ENCODE results near the gene MEIS3. TPM values are rescaled to one million over a fixed set of nuclear protein-coding genes. Genes with fewer than 3 reads are reported as not detected.
A peak's percentile ranks its signal among the peaks of the same experiment; 100 is the strongest.

The MEIS3 gene
- total RNA-seq, result 100 to 1,000 TPM in 4 of 8 experiments, 10 to 100 TPM in 3, 1 to 10 TPM in 1; 3.2 to 124 (median 93.2) TPM

- in situ Hi-C loops (cut with MboI; ENCODE audit: low pct_unique_long_range_greater_than_20kb in 2 of 9, low sequenced_read_pairs in 9 of 9, unreplicated experiment in 9 of 9), result loop anchor here in 2 of 9 experiments (25.0 kb wide), 1 partner anchor 132 kb away; no protein-coding TSS in a partner anchor
- H3K4me3 ChIP-seq, result peak within 1 kb of the TSS; percentile 83 to 100 (median 95)
- ATAC-seq (replicated peaks in 6 of 8), result peak; percentile 5 to 20 (median 12)
- H3K27ac ChIP-seq, result peak within 1 kb of the TSS; percentile 89 to 96
- H3K4me1 ChIP-seq (replicated peaks in 1 of 2), result peaks cover 43 to 49% of the 10 kb centered on the region in 2 donors
- WGBS, 10 experiments, result no CpG with 5 or more reads among the region's 70 CpGs
These were observed at the start of gene MEIS3 for GRCh38 chr19:47419030-47419783. Gene MEIS3, minus strand, starts transcription at chr19:47419527. Its CDS starts 446 bp downstream, at chr19:47419081.

GRCh38 chr19:47467914-47468313 lies 48.6 kb upstream of the MEIS3 start:
- no peak for ATAC-seq (replicated peaks in 6 of 8)
- in situ Hi-C loops (cut with MboI; ENCODE audit: low pct_unique_long_range_greater_than_20kb in 2 of 9, low sequenced_read_pairs in 9 of 9, unreplicated experiment in 9 of 9), result no loop called here
- no peak overlapping the region for H3K27ac ChIP-seq
- H3K4me1 ChIP-seq (replicated peaks in 1 of 2), result peaks cover 34 to 40% of the 10 kb centered on the region in 2 donors
- no peak overlapping the region for H3K4me3 ChIP-seq
- WGBS, 10 experiments, result 43 to 83% (median 59%) methylated on average over 1 to 3 of the region's 9 CpGs; no CpG with 5 or more reads in 5 of the 10 experiments

GRCh38 chr19:47465957-47466356 lies 46.6 kb upstream of the MEIS3 start:
- no peak for ATAC-seq (replicated peaks in 6 of 8)
- WGBS, 10 experiments, result 100% methylated on average over 1 to 3 of the region's 27 CpGs; no CpG with 5 or more reads in 7 of the 10 experiments
- in situ Hi-C loops (cut with MboI; ENCODE audit: low pct_unique_long_range_greater_than_20kb in 2 of 9, low sequenced_read_pairs in 9 of 9, unreplicated experiment in 9 of 9), result no loop called here
- Histone ChIP-seq H3K4me3 (no peak overlapping the region), H3K4me1 (replicated peaks in 1 of 2) (peaks cover 29 to 30% of the 10 kb centered on the region in 2 donors), H3K27ac (no peak overlapping the region)

- Histone ChIP-seq H3K27ac (no peak overlapping the region), H3K4me1 (replicated peaks in 1 of 2) (peaks cover 21 to 24% of the 10 kb centered on the region in 2 donors), H3K4me3 (no peak overlapping the region)
- in situ Hi-C loops (cut with MboI; ENCODE audit: low pct_unique_long_range_greater_than_20kb in 2 of 9, low sequenced_read_pairs in 9 of 9, unreplicated experiment in 9 of 9), result no loop called here
- peak; percentile 75 to 86 (median 80) for ATAC-seq (replicated peaks in 6 of 8)
- WGBS, 10 experiments, result 0 to 52% (median 29%) methylated on average over 3 to 10 of the region's 10 CpGs
These were observed 45.5 kb upstream of the MEIS3 start for GRCh38 chr19:47464675-47465419.

GRCh38 chr19:47461876-47462275 lies 42.5 kb upstream of the MEIS3 start:
- Histone ChIP-seq H3K27ac (no peak overlapping the region), H3K4me1 (replicated peaks in 1 of 2) (peaks cover 10 to 18% of the 10 kb centered on the region in 2 donors), H3K4me3 (no peak overlapping the region)
- WGBS, 10 experiments, result 75 to 100% (median 89%) methylated on average over 1 to 4 of the region's 5 CpGs; no CpG with 5 or more reads in 1 of the 10 experiments
- in situ Hi-C loops (cut with MboI; ENCODE audit: low pct_unique_long_range_greater_than_20kb in 2 of 9, low sequenced_read_pairs in 9 of 9, unreplicated experiment in 9 of 9), result no loop called here
- ATAC-seq (replicated peaks in 6 of 8), result no peak

- no peak for ATAC-seq (replicated peaks in 6 of 8)
- H3K4me3 ChIP-seq, result no peak overlapping the region
- peaks cover 1 to 4% of the 10 kb centered on the region in 2 donors for H3K4me1 ChIP-seq (replicated peaks in 1 of 2)
- 18 to 100% (median 72%) methylated on average over 2 to 11 of the region's 14 CpGs; no CpG with 5 or more reads in 2 of the 10 experiments for WGBS, 10 experiments
- H3K27ac ChIP-seq, result no peak overlapping the region
- in situ Hi-C loops (cut with MboI; ENCODE audit: low pct_unique_long_range_greater_than_20kb in 2 of 9, low sequenced_read_pairs in 9 of 9, unreplicated experiment in 9 of 9), result no loop called here
These were observed 40.1 kb upstream of the MEIS3 start for GRCh38 chr19:47459477-47459876.

- H3K27ac ChIP-seq, result no peak overlapping the region
- no peaks in the 10 kb centered on the region for H3K4me1 ChIP-seq (replicated peaks in 1 of 2)
- H3K4me3 ChIP-seq, result no peak overlapping the region
- in situ Hi-C loops (cut with MboI; ENCODE audit: low pct_unique_long_range_greater_than_20kb in 2 of 9, low sequenced_read_pairs in 9 of 9, unreplicated experiment in 9 of 9), result no loop called here
- no peak for ATAC-seq (replicated peaks in 6 of 8)
- WGBS, 10 experiments, result 10 to 81% (median 43%) methylated on average over 1 to 5 of the region's 5 CpGs; no CpG with 5 or more reads in 3 of the 10 experiments
These were observed 39.3 kb upstream of the MEIS3 start for GRCh38 chr19:47458672-47459071.

- 5 to 52% (median 25%) methylated on average over 4 to 22 of the region's 77 CpGs; no CpG with 5 or more reads in 6 of the 10 experiments for WGBS, 10 experiments
- H3K4me3 ChIP-seq, result peak overlapping the region in 1 of 5 donors; percentile 5
- H3K4me1 ChIP-seq (replicated peaks in 1 of 2), result no peaks in the 10 kb centered on the region
- no peak overlapping the region for H3K27ac ChIP-seq
- ATAC-seq (replicated peaks in 6 of 8), result peak in 3 of 8 experiments; percentile 60 to 67 (median 66)
- in situ Hi-C loops (cut with MboI; ENCODE audit: low pct_unique_long_range_greater_than_20kb in 2 of 9, low sequenced_read_pairs in 9 of 9, unreplicated experiment in 9 of 9), result no loop called here
These were observed 37.6 kb upstream of the MEIS3 start for GRCh38 chr19:47456721-47457474.

GRCh38 chr19:47450478-47450877 lies 31.2 kb upstream of the MEIS3 start:
- ATAC-seq (replicated peaks in 6 of 8), result no peak
- Histone ChIP-seq H3K4me3 (no peak overlapping the region), H3K27ac (no peak overlapping the region), H3K4me1 (replicated peaks in 1 of 2) (peaks cover 6 to 7% of the 10 kb centered on the region in 2 donors)
- in situ Hi-C loops (cut with MboI; ENCODE audit: low pct_unique_long_range_greater_than_20kb in 2 of 9, low sequenced_read_pairs in 9 of 9, unreplicated experiment in 9 of 9), result no loop called here
- whole genome bisulfite sequencing, 10 experiments, result 20 to 100% (median 100%) methylated on average over 1 to 2 of the region's 7 CpGs; no CpG with 5 or more reads in 3 of the 10 experiments

- Histone ChIP-seq H3K4me3 (peak overlapping the region in 1 of 5 donors; percentile 40), H3K27ac (no peak overlapping the region), H3K4me1 (replicated peaks in 1 of 2) (peaks cover 6 to 7% of the 10 kb centered on the region in 2 donors)
- ATAC-seq (replicated peaks in 6 of 8), result no peak
- in situ Hi-C loops (cut with MboI; ENCODE audit: low pct_unique_long_range_greater_than_20kb in 2 of 9, low sequenced_read_pairs in 9 of 9, unreplicated experiment in 9 of 9), result loop anchor here in 5 of 9 experiments (25.0 kb wide), 3 partner anchors 239 to 289 kb away; partner anchors contain the start of genes EHD2 (in 2 of the 5) and NOP53 (in 1 of the 5)
- WGBS, 10 experiments, result 20 to 100% (median 35%) methylated on average over 1 to 8 of the region's 9 CpGs; no CpG with 5 or more reads in 3 of the 10 experiments
These were observed 29.0 kb upstream of the MEIS3 start for GRCh38 chr19:47448360-47448727.

- peak overlapping the region; percentile 9 to 55 for H3K27ac ChIP-seq
- 0 to 80% (median 8%) methylated on average over 1 to 16 of the region's 95 CpGs; no CpG with 5 or more reads in 6 of the 10 experiments for WGBS, 10 experiments
- peaks cover 6 to 7% of the 10 kb centered on the region in 2 donors for H3K4me1 ChIP-seq (replicated peaks in 1 of 2)
- in situ Hi-C loops (cut with MboI; ENCODE audit: low pct_unique_long_range_greater_than_20kb in 2 of 9, low sequenced_read_pairs in 9 of 9, unreplicated experiment in 9 of 9), result loop anchor here in 5 of 9 experiments (25.0 kb wide), 3 partner anchors 240 to 290 kb away; partner anchors contain the start of genes EHD2 (in 2 of the 5) and NOP53 (in 1 of the 5)
- ATAC-seq (replicated peaks in 6 of 8), result peak; percentile 55 to 84 (median 81)
- peak overlapping the region; percentile 18 to 40 (median 32) for H3K4me3 ChIP-seq
These were observed 28.4 kb upstream of the MEIS3 start for GRCh38 chr19:47447470-47448359.

Measured in motor neuron (in vitro differentiated cells).